ENCODE data around the gene DOCK11. TPM values are rescaled to one million over a fixed set of nuclear protein-coding genes. Genes with fewer than 3 reads are reported as not detected.

Gene DOCK11
- total RNA-seq, 2 donors from 2014 or later = 45.5 to 50.6 TPM

GRCh38 chrX:118508635-118509034 is 13.0 kb downstream of the DOCK11 start:
- no peaks in the 10 kb centered on the region for H3K9me3 Mint-ChIP-seq

GRCh38 chrX:118510111-118510510 is 14.5 kb downstream of the DOCK11 start:
- Mint-ChIP-seq H3K27ac (peak overlapping the region; percentile 38), H3K9me3 (no peaks in the 10 kb centered on the region), H3K27me3 (no peaks in the 10 kb centered on the region), H3K4me3 (no peak overlapping the region), H3K4me1 (peaks cover 12% of the 10 kb centered on the region), H3K36me3 (ENCODE audit: low read depth) (peaks cover 55% of the 10 kb centered on the region)
- ATAC-seq (replicated peaks) = no peak

More at GRCh38 chrX:118508635-118509034, 13.0 kb downstream of the DOCK11 start:
- no peak for ATAC-seq (replicated peaks)
- Mint-ChIP-seq H3K4me3 (no peak overlapping the region), H3K4me1 (peaks cover 12% of the 10 kb centered on the region), H3K36me3 (ENCODE audit: low read depth) (peaks cover 41% of the 10 kb centered on the region), H3K27me3 (no peaks in the 10 kb centered on the region), H3K27ac (peak overlapping the region; percentile 69)

GRCh38 chrX:118513120-118513898 is 17.7 kb downstream of the DOCK11 start:
- Mint-ChIP-seq H3K36me3 (ENCODE audit: low read depth) (peaks cover 58% of the 10 kb centered on the region), H3K4me3 (peak overlapping the region; percentile 9), H3K27me3 (no peaks in the 10 kb centered on the region), H3K4me1 (peaks cover 12% of the 10 kb centered on the region), H3K9me3 (no peaks in the 10 kb centered on the region), H3K27ac (peak overlapping the region; percentile 74)
- no peak for ATAC-seq (replicated peaks)

- no peaks in the 10 kb centered on the region for H3K9me3 Mint-ChIP-seq
- H3K27ac Mint-ChIP-seq = no peak overlapping the region
- H3K4me3 Mint-ChIP-seq = peak overlapping the region; percentile 86
- peaks cover 17% of the 10 kb centered on the region for H3K36me3 Mint-ChIP-seq (ENCODE audit: low read depth)
- H3K27me3 Mint-ChIP-seq = no peaks in the 10 kb centered on the region
- ATAC-seq (replicated peaks) = peak; percentile 25
- peaks cover 21% of the 10 kb centered on the region for H3K4me1 Mint-ChIP-seq
Measured at GRCh38 chrX:118519411-118520215, 24.0 kb downstream of the DOCK11 start.

- Mint-ChIP-seq H3K27ac (peak overlapping the region; percentile 77), H3K9me3 (no peaks in the 10 kb centered on the region), H3K4me3 (peak overlapping the region; percentile 86), H3K4me1 (peaks cover 26% of the 10 kb centered on the region), H3K36me3 (ENCODE audit: low read depth) (peaks cover 8% of the 10 kb centered on the region), H3K27me3 (no peaks in the 10 kb centered on the region)
- ATAC-seq (replicated peaks) = no peak
Measured at GRCh38 chrX:118520216-118521206, 24.9 kb downstream of the DOCK11 start.

GRCh38 chrX:118521435-118521834 is 25.8 kb downstream of the DOCK11 start:
- no peaks in the 10 kb centered on the region for H3K27me3 Mint-ChIP-seq
- H3K36me3 Mint-ChIP-seq (ENCODE audit: low read depth) = peaks cover 10% of the 10 kb centered on the region
- no peaks in the 10 kb centered on the region for H3K9me3 Mint-ChIP-seq
- H3K27ac Mint-ChIP-seq = peak overlapping the region; percentile 77
- H3K4me3 Mint-ChIP-seq = peak overlapping the region; percentile 86
- peaks cover 35% of the 10 kb centered on the region for H3K4me1 Mint-ChIP-seq
- no peak for ATAC-seq (replicated peaks)

- Mint-ChIP-seq H3K4me3 (peak overlapping the region; percentile 86), H3K27ac (peak overlapping the region; percentile 93), H3K4me1 (peaks cover 36% of the 10 kb centered on the region), H3K9me3 (no peaks in the 10 kb centered on the region), H3K36me3 (ENCODE audit: low read depth) (peaks cover 12% of the 10 kb centered on the region), H3K27me3 (no peaks in the 10 kb centered on the region)
- no peak for ATAC-seq (replicated peaks)
Measured at GRCh38 chrX:118522230-118522926, 26.8 kb downstream of the DOCK11 start.

GRCh38 chrX:118523920-118524319 is 28.3 kb downstream of the DOCK11 start:
- peak; percentile 48 for ATAC-seq (replicated peaks)
- H3K27ac Mint-ChIP-seq = peak overlapping the region; percentile 93
- peaks cover 12% of the 10 kb centered on the region for H3K36me3 Mint-ChIP-seq (ENCODE audit: low read depth)
- H3K27me3 Mint-ChIP-seq = no peaks in the 10 kb centered on the region
- H3K4me1 Mint-ChIP-seq = peaks cover 32% of the 10 kb centered on the region
- no peaks in the 10 kb centered on the region for H3K9me3 Mint-ChIP-seq
- H3K4me3 Mint-ChIP-seq = peak overlapping the region; percentile 86

- Mint-ChIP-seq H3K36me3 (ENCODE audit: low read depth) (peaks cover 12% of the 10 kb centered on the region), H3K27ac (peak overlapping the region; percentile 93), H3K4me1 (peaks cover 35% of the 10 kb centered on the region), H3K9me3 (no peaks in the 10 kb centered on the region), H3K27me3 (no peaks in the 10 kb centered on the region), H3K4me3 (peak overlapping the region; percentile 86)
- ATAC-seq (replicated peaks) = no peak
Measured at GRCh38 chrX:118524344-118524743, 28.7 kb downstream of the DOCK11 start.

- Mint-ChIP-seq H3K9me3 (no peaks in the 10 kb centered on the region), H3K4me3 (peak overlapping the region; percentile 86), H3K27me3 (no peaks in the 10 kb centered on the region), H3K36me3 (ENCODE audit: low read depth) (peaks cover 13% of the 10 kb centered on the region), H3K27ac (peak overlapping the region; percentile 93), H3K4me1 (peaks cover 38% of the 10 kb centered on the region)
- no peak for ATAC-seq (replicated peaks)
Measured at GRCh38 chrX:118525174-118525730, 29.6 kb downstream of the DOCK11 start.

- H3K9me3 Mint-ChIP-seq = no peaks in the 10 kb centered on the region
- peak overlapping the region; percentile 86 for H3K4me3 Mint-ChIP-seq
- no peaks in the 10 kb centered on the region for H3K27me3 Mint-ChIP-seq
- peak; percentile 20 for ATAC-seq (replicated peaks)
- peaks cover 13% of the 10 kb centered on the region for H3K36me3 Mint-ChIP-seq (ENCODE audit: low read depth)
- peak overlapping the region; percentile 93 for H3K27ac Mint-ChIP-seq
- H3K4me1 Mint-ChIP-seq = peaks cover 36% of the 10 kb centered on the region
Measured at GRCh38 chrX:118526149-118526548, 30.5 kb downstream of the DOCK11 start.

GRCh38 chrX:118528071-118528737 is 32.6 kb downstream of the DOCK11 start:
- peak overlapping the region; percentile 93 for H3K27ac Mint-ChIP-seq
- no peaks in the 10 kb centered on the region for H3K9me3 Mint-ChIP-seq
- peaks cover 42% of the 10 kb centered on the region for H3K4me1 Mint-ChIP-seq

More at GRCh38 chrX:118528071-118528737, 32.6 kb downstream of the DOCK11 start:
- Mint-ChIP-seq H3K36me3 (ENCODE audit: low read depth) (peaks cover 20% of the 10 kb centered on the region), H3K4me3 (peak overlapping the region; percentile 86), H3K27me3 (no peaks in the 10 kb centered on the region)
- peak; percentile 70 for ATAC-seq (replicated peaks)
